Panc1 (cell line): Measurements from ENCODE around the gene TXNRD3. TPM values are rescaled to one million over a fixed set of nuclear protein-coding genes. Genes with fewer than 3 reads are reported as not detected.

Experiments
- ATAC-seq: fragments of 200-7000 bp; cut with Tn5 transposase; 2 replicates; pipeline ENCODE4 v1.9.1; 2020; ENCODE audit warnings: mild to moderate bottlenecking, moderate library complexity
- BruUV-seq: library from RNA; stranded (reverse); fragments of 400-500 nt; replicated peaks from 2 replicates; lab custom pipeline; 2021; lab: Mats Ljungman, UMichigan
- CTCF ChIA-PET: fragments of 300-600 bp; sonication (Branson Sonifier 250); formaldehyde crosslinking; loops from one replicate; lab custom pipeline; 2022; ENCODE audit warnings: antibody characterized with exemption; lab: Charles Lee
- POLR2A ChIA-PET: fragments of 300-600 bp; sonication (Branson Sonifier 250); formaldehyde crosslinking; loops from one replicate; lab custom pipeline; 2022; ENCODE audit warnings: antibody characterized with exemption; lab: Charles Lee
- DNase-seq: peaks from one replicate; pipeline ENCODE4 v3.0.0-alpha.2; 2010; ENCODE audit warnings: low read depth, low spot score
- H3K27ac ChIP-seq: 2 replicates; pipeline ENCODE4 v1.5.1; 2011; ENCODE audit warnings: mild to moderate bottlenecking, low read length, inconsistent platforms
- H3K27me3 ChIP-seq: fragments of 200-500 bp; sonication (Bioruptor generic); 2 replicates; pipeline ENCODE4 v1.6.0; 2014; ENCODE audit warnings: low read length, inconsistent platforms; ENCODE audit not compliant: control insufficient read depth, insufficient read depth
- H3K36me3 ChIP-seq: fragments of 200-500 bp; sonication (Bioruptor generic); 2 replicates; pipeline ENCODE4 v1.5.1; 2014; ENCODE audit warnings: inconsistent platforms, mild to moderate bottlenecking, low read length, moderate library complexity; ENCODE audit not compliant: control insufficient read depth, insufficient read depth
- H3K4me1 ChIP-seq: 2 replicates; pipeline ENCODE4 v1.5.1; 2011; ENCODE audit warnings: inconsistent platforms, mild to moderate bottlenecking, low read length, moderate library complexity; ENCODE audit not compliant: control insufficient read depth, insufficient read depth
- H3K4me3 ChIP-seq, 2 experiments: 2 replicates each; pipeline ENCODE4 v1.5.1; 2011 to 2012; ENCODE audit warnings: low read depth in 2 of 2, low read length in 2 of 2, mild to moderate bottlenecking in 2 of 2, inconsistent platforms in 1 of 2, moderate library complexity in 1 of 2
- H3K9me3 ChIP-seq: fragments of 200-500 bp; sonication (Bioruptor generic); 2 replicates; pipeline ENCODE4 v1.5.1; 2014; ENCODE audit warnings: low read depth, mild to moderate bottlenecking, inconsistent platforms, low read length, moderate library complexity; ENCODE audit not compliant: control insufficient read depth, insufficient read depth
- CTCF ChIP-seq: fragments of 450-650 bp; IDR thresholded peaks from 2 replicates; pipeline ENCODE4 v1.5.1; 2017; ENCODE audit warnings: mild to moderate bottlenecking
- POLR2AphosphoS5 ChIP-seq: IDR thresholded peaks from 2 replicates; pipeline ENCODE4 v1.6.1; 2012; ENCODE audit warnings: mild to moderate bottlenecking, low read depth, low read length, moderate library complexity
- REST ChIP-seq, 2 experiments: IDR thresholded peaks; 2 replicates each; pipeline ENCODE4 v1.6.1; 2011 to 2012; ENCODE audit warnings: low read depth in 2 of 2, control low read depth in 1 of 2, low read length in 1 of 2, mild to moderate bottlenecking in 1 of 2, moderate library complexity in 1 of 2; ENCODE audit not compliant: insufficient read depth in 1 of 2
- SIN3A ChIP-seq: IDR thresholded peaks from 2 replicates; pipeline ENCODE4 v1.6.1; 2012; ENCODE audit warnings: low read depth, mild to moderate bottlenecking, low read length, moderate library complexity, borderline replicate concordance; ENCODE audit not compliant: insufficient read depth
- TCF7L2 ChIP-seq: IDR thresholded peaks from 2 replicates; pipeline ENCODE4 v1.6.1; 2011; ENCODE audit warnings: mild to moderate bottlenecking, low read depth, low read length, inconsistent platforms
- in situ Hi-C: cut with HindIII; loops from 2 replicates; pipeline ENCODE4 v1.10.0; 2016; ENCODE audit warnings: low sequenced_read_pairs, low pct_unique_long_range_greater_than_20kb
- intact Hi-C: fragments of 100-400 bp; cut with micrococcal nuclease; formaldehyde crosslinking; loops from one replicate; pipeline ENCODE4 v1.10.0; 2022; ENCODE audit not compliant: unreplicated experiment
- total RNA-seq: library from RNA; stranded (reverse); gene quantifications from one replicate; pipeline ENCODE4 v1.2.1, GENCODE V29; 2021; ENCODE audit not compliant: unreplicated experiment

The TXNRD3 gene
- total RNA-seq, 1 experiment from 2014 or later = 17.2 TPM

GRCh38 chr3:126679831-126680666, 25.1 kb upstream of the TXNRD3 start:
- H3K4me3 ChIP-seq = no peak overlapping the region
- BruUV-seq = no TSS peak
- H3K4me1 ChIP-seq = peaks cover 13% of the 10 kb centered on the region
- intact Hi-C loops = loop anchor here (5.0 to 10.0 kb wide), 2 partner anchors 302 to 775 kb away; partner anchors contain the start of gene PLXNA1
- no peaks in the 10 kb centered on the region for H3K9me3 ChIP-seq
- DNase-seq (no peak), ATAC-seq (no peak)
- in situ Hi-C loops = no loop called here
- ChIA-PET POLR2A (no interaction called here), CTCF (interaction anchor here (0.5 to 1.6 kb wide), 5 partner anchors 156 to 873 kb away, joined by 3 to 6 read pairs (median 4); no protein-coding TSS in a partner anchor)
- H3K27ac ChIP-seq = no peak overlapping the region; the same call in 1 of the 2 replicates
- H3K27me3 ChIP-seq = peaks cover 5% of the 10 kb centered on the region; the same call in 1 of the 2 replicates
- H3K36me3 ChIP-seq = no peaks in the 10 kb centered on the region
- TF ChIP-seq CTCF = no peak
- TF ChIP-seq SIN3A = no peak
- TF ChIP-seq REST (IDR thresholded peaks at IDR 0.05; ENCODE audit: insufficient read depth in 1 of 2, low read depth in 2 of 2, low read length in 1 of 2) = no peak
- no peak for TF ChIP-seq TCF7L2
- no peak for TF ChIP-seq POLR2AphosphoS5

GRCh38 chr3:126679318-126679751, 24.4 kb upstream of the TXNRD3 start:
- BruUV-seq = no TSS peak
- intact Hi-C loops = loop anchor here (10.0 kb wide), 1 partner anchor 775 kb away; no protein-coding TSS in a partner anchor
- Histone ChIP-seq H3K27ac (no peak overlapping the region; the same call in 1 of the 2 replicates), H3K9me3 (no peaks in the 10 kb centered on the region; the same call in 1 of the 2 replicates), H3K36me3 (no peaks in the 10 kb centered on the region), H3K4me1 (peaks cover 13% of the 10 kb centered on the region), H3K4me3 (no peak overlapping the region; a peak in 1 of 4 replicates), H3K27me3 (peaks cover 5% of the 10 kb centered on the region; the same call in 1 of the 2 replicates)
- DNase-seq (peak; percentile 60), ATAC-seq (peak; percentile 96)
- POLR2A ChIA-PET = no interaction called here
- CTCF ChIA-PET = interaction anchor here (0.5 to 1.6 kb wide), 4 partner anchors 157 to 865 kb away, joined by 3 to 6 read pairs (median 4); no protein-coding TSS in a partner anchor
- TF ChIP-seq CTCF = peak; percentile 98
- TF ChIP-seq REST (IDR thresholded peaks at IDR 0.05; ENCODE audit: insufficient read depth in 1 of 2, low read depth in 2 of 2, low read length in 1 of 2) = no peak
- in situ Hi-C loops = no loop called here
